ES-I3 (cell line): ENCODE data around the gene TUBB2A.
A peak's percentile ranks its signal among the peaks of the same experiment; 100 is the strongest.
"Not testable (repeated sequence)": the region's sequence is repeated elsewhere in the genome, so short reads cannot be mapped to it uniquely, and the experiment has no call there.

Experiments used
- H3K36me3 ChIP-seq: 2 replicates; pipeline ENCODE4 v1.6.1; 2013; ENCODE audit warnings: mild to moderate bottlenecking, low read length, control low read depth, moderate library complexity; ENCODE audit not compliant: insufficient read depth
- H3K4me1 ChIP-seq: 2 replicates; pipeline ENCODE4 v1.6.1; 2013; ENCODE audit warnings: mild to moderate bottlenecking, control low read depth, low read length; ENCODE audit not compliant: insufficient read depth
- H3K9ac ChIP-seq: 2 replicates; pipeline ENCODE4 v1.6.1; 2013; ENCODE audit warnings: low read depth, mild to moderate bottlenecking, low read length, moderate library complexity
- H3K9me3 ChIP-seq: 2 replicates; pipeline ENCODE4 v1.6.1; 2013; ENCODE audit warnings: mild to moderate bottlenecking, low read length, moderate library complexity; ENCODE audit not compliant: control insufficient read depth, insufficient read depth

TUBB2A gene

GRCh38 chr6:3171313-3172175 is 14.2 kb upstream of the TUBB2A start:
- H3K9me3 ChIP-seq = not testable (repeated sequence)
- H3K9ac ChIP-seq = peak overlapping the region; percentile 16; the same call in 1 of the 2 replicates
- H3K4me1 ChIP-seq = peaks cover 26% of the 10 kb centered on the region
- peaks cover 15% of the 10 kb centered on the region for H3K36me3 ChIP-seq

- H3K9me3 ChIP-seq, H3K36me3 ChIP-seq: not testable (repeated sequence)
- H3K9ac ChIP-seq = peak overlapping the region; percentile 55; the same call in 1 of the 2 replicates
- H3K4me1 ChIP-seq = peaks cover 26% of the 10 kb centered on the region
Observed at GRCh38 chr6:3170676-3171075, 13.3 kb upstream of the TUBB2A start.

- not testable (repeated sequence) for H3K9me3 ChIP-seq, H3K36me3 ChIP-seq
- Histone ChIP-seq H3K4me1 (peaks cover 35% of the 10 kb centered on the region), H3K9ac (peak overlapping the region; percentile 55)
Observed at GRCh38 chr6:3168046-3168445, 10.7 kb upstream of the TUBB2A start.

- not testable (repeated sequence) for H3K36me3 ChIP-seq, H3K9me3 ChIP-seq
- Histone ChIP-seq H3K9ac (peak overlapping the region; percentile 55), H3K4me1 (peaks cover 34% of the 10 kb centered on the region)
Observed at GRCh38 chr6:3166535-3167225, 9.3 kb upstream of the TUBB2A start.

GRCh38 chr6:3165631-3166534 is 8.5 kb upstream of the TUBB2A start:
- H3K4me1 ChIP-seq = peaks cover 32% of the 10 kb centered on the region
- no peaks in the 10 kb centered on the region for H3K9me3 ChIP-seq
- no peaks in the 10 kb centered on the region for H3K36me3 ChIP-seq
- H3K9ac ChIP-seq = peak overlapping the region; percentile 55

GRCh38 chr6:3164388-3164787 is 7.0 kb upstream of the TUBB2A start:
- H3K9me3 ChIP-seq = no peaks in the 10 kb centered on the region
- H3K36me3 ChIP-seq = no peaks in the 10 kb centered on the region
- H3K4me1 ChIP-seq = peaks cover 41% of the 10 kb centered on the region
- peak overlapping the region; percentile 55 for H3K9ac ChIP-seq

- Histone ChIP-seq H3K9ac (peak overlapping the region; percentile 56), H3K36me3 (no peaks in the 10 kb centered on the region), H3K9me3 (no peaks in the 10 kb centered on the region), H3K4me1 (peaks cover 41% of the 10 kb centered on the region)
Observed at GRCh38 chr6:3163248-3163594, 5.9 kb upstream of the TUBB2A start.

GRCh38 chr6:3162565-3163247 is 5.4 kb upstream of the TUBB2A start:
- H3K4me1 ChIP-seq = peaks cover 41% of the 10 kb centered on the region

GRCh38 chr6:3162067-3162497 is 4.7 kb upstream of the TUBB2A start:
- H3K9me3 ChIP-seq = no peaks in the 10 kb centered on the region
- peak overlapping the region; percentile 91 for H3K9ac ChIP-seq
- no peaks in the 10 kb centered on the region for H3K36me3 ChIP-seq
- peaks cover 41% of the 10 kb centered on the region for H3K4me1 ChIP-seq

More at GRCh38 chr6:3162565-3163247, 5.4 kb upstream of the TUBB2A start:
- Histone ChIP-seq H3K36me3 (no peaks in the 10 kb centered on the region), H3K9me3 (no peaks in the 10 kb centered on the region), H3K9ac (peak overlapping the region; percentile 91)

GRCh38 chr6:3159805-3160781 is 2.7 kb upstream of the TUBB2A start:
- H3K4me1 ChIP-seq = peaks cover 25% of the 10 kb centered on the region
- peaks cover 7% of the 10 kb centered on the region; the same call in 1 of the 2 replicates for H3K36me3 ChIP-seq
- H3K9ac ChIP-seq = peak overlapping the region; percentile 43
- no peaks in the 10 kb centered on the region for H3K9me3 ChIP-seq

- Histone ChIP-seq H3K36me3 (peaks cover 22% of the 10 kb centered on the region), H3K9ac (peak overlapping the region; percentile 69)
- H3K9me3 ChIP-seq, H3K4me1 ChIP-seq: not testable (repeated sequence)
Observed at GRCh38 chr6:3156184-3157130, 887 bp downstream of the TUBB2A start.

- Histone ChIP-seq H3K9ac (peak overlapping the region; percentile 7; the same call in 1 of the 2 replicates), H3K36me3 (peaks cover 22% of the 10 kb centered on the region)
- not testable (repeated sequence) for H3K9me3 ChIP-seq, H3K4me1 ChIP-seq
Observed at GRCh38 chr6:3155416-3155815, 1.9 kb downstream of the TUBB2A start.
